ENCODE results near the gene ZNF648.
"Not testable (repeated sequence)": the region's sequence is repeated elsewhere in the genome, so short reads cannot be mapped to it uniquely, and the experiment has no call there.

ZNF648 gene, protein sequence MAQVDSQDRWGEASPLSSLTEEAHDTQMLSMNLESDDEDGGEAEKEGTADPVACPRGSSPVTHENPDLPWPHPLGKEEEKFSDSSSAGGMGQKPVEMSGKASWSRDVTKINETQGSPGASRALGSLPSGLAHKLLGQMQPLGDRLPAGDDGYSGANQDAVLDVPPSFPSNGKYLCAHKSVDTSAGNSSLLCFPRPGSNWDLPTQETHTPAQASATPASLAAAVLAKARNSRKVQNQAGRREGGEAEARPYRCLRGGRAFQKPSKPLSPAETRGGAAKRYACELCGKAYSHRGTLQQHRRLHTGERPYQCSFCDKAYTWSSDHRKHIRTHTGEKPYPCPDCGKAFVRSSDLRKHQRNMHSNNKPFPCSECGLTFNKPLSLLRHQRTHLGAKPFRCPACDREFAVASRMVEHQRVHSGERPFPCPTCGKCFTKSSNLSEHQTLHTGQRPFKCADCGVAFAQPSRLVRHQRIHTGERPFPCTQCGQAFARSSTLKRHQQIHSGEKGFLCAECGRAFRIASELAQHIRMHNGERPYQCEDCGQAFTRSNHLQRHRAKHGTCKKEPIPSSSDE

DNA sequence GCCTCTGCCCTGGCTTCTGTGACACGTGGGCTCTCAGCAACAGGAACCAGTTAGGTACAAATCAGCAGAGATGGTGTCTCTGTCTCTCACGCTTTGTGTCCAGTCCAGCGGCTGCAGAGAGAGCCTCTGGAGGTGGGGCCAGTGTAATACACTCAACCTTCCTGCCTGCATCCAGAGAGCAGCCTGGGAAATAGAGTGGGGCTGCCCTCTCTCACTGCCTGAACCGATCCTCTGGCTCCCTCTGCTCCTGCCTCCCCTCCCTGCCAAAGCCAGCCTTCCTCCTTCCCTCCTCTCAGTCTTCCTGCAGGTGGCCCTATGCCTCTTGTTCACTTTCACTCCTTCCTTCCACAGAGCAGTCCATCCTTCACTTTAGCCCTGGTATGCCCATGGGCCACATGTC, at the start of gene ZNF648:
TSS of gene ZNF648 (minus strand) at position 119 of the 400 bp plus-strand sequence. CDS start 3,702 bp downstream, outside the sequence.
- no peak for DNase-seq (ENCODE audit: low read depth, low spot score)

DNA sequence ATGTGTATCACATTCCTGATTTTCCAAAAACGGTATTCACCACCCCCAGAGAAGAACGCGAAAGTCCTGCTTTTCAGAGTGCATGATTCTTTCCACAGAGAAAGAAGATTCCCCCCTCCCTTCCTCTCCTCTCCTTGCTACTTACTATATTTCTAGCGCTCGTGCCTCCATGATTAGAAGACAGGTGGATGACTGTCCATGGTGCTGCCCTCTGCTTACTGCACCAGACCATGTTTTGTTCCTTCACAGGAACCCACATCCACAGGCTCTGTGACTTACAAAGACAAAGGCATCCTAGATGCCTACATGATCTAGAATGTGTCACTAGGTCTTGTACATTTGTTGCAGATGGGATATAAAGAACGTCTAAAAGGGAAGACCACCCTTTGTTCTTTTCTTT, 49.1 kb upstream of the ZNF648 start:
- no peak for DNase-seq (ENCODE audit: low read depth, low spot score)

DNA sequence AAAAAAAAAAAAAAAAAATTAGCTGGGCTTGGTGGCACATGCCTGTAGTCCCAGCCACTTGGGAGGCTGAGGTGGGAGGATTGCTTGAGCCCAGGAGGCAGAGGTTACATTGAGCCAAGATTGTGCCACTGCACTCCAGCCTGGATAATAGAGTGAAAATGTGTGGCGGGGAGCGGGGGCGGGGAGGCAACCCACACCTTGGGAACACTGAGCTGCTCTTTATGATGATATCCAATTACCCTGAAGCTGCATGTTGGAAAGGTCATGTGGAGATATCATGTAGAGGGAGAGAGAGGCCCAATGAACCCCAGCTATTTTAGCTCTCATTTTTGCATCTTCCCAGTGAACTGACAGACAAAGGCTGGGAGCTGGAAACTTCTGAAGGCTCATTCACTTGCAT, 48.3 kb upstream of the ZNF648 start:
- DNase-seq (ENCODE audit: low read depth, low spot score), result no peak

DNA sequence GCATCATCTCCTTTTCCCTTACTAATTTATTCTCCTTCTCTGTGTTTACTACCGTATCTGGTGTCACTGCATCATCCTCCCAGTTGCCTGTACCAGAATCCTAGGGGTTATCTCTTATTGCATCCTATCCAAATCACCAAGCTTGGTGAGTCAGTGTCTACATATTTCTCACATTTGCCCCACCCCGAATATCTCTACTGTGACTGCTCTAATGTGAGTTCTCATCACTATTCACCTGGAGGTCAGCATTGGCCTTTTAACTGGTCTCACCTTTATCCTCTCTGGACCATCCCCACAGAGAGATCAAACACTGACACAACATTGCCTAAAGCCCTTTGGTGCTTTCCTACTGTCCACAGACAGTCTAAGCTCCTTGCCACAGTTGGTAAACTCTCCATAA, 45.7 kb upstream of the ZNF648 start:
- DNase-seq (ENCODE audit: low read depth, low spot score), result no peak

DNA sequence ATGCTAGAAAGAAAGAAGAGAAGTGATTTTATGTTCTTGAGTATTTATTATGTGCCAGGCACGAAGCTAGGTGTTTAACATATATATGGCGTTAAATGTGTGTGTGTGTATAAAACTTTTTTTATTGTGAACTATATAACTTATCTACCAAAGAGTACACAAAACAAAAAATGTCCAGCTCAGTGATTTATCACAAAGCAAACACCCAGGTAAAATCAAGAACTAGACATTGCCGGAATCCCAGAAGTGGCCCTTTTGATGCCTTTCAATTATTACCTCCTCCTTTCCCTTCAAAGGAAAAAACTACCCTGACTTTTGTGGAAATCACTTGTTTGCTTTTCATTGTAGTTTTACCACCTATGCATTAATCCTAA, 40.5 kb upstream of the ZNF648 start:
- no peak for DNase-seq (ENCODE audit: low read depth, low spot score)

DNA sequence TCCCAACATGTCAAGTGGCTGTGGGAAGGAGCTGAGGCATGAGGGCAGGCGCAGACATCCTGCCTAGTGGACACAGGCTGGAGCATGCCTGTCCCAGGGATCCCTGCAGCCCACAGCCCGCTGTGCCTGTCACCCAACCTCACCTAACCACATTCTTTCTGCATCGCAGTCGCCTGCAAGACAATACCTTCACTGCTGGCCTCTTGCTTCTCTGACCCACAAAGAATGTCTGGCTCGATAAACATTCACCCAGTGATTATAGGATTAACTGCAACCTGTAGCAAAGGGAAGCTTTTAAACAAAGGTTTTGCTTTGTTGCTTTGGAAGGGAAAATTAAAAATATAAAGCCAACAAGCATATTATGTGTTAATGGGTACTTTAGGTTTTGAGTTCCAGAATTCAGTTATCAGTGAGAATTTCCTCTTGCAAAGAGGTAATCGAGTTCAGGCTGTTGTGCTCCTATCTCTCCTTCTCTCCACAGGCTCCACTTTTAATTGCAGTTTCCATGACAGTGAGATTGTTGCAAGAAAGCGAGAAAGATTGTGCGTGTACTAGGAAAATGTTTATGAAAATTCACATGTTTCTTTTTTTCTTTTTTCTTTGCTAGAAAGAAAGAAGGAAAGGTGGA, 40.0 kb upstream of the ZNF648 start:
- DNase-seq (ENCODE audit: low read depth, low spot score), result no peak

DNA sequence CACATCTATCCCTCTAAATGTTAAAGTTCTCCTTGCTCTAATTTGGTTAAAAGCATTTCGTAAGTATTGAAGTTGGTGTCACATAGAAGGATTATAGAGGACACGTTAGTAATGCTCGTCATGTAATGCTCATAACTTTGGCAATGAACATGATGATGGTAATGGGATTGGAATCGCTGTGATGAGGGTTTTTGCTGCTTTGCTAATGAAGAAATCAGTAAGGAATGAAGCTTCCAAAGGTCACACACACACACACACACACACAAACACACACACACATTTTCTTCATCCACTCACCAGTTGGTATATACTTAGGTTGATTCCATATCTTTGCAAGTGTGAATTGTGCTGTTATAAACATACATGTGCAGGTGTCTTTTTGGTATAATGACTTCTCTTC, 36.8 kb upstream of the ZNF648 start:
- DNase-seq (ENCODE audit: low read depth, low spot score), result no peak

DNA sequence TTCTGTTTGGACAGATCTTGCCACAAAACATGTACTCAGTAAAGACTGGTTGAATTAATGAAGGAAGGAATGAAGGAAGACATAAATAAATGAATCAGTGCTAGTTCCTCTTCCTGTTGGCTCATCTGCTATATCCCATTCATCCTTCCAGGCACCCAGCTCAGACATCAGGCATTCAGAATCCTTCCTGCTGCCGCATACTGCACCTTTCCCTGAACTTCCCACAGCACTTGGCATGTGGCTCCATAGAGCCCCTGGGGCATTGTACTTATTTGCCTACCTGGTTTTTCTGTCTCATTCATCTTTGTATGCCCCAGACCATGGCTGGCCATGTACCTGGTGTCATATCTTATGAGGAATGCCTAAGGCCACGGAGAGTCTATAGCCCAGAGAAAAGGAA, 34.4 kb upstream of the ZNF648 start:
- no peak for DNase-seq (ENCODE audit: low read depth, low spot score)

DNA sequence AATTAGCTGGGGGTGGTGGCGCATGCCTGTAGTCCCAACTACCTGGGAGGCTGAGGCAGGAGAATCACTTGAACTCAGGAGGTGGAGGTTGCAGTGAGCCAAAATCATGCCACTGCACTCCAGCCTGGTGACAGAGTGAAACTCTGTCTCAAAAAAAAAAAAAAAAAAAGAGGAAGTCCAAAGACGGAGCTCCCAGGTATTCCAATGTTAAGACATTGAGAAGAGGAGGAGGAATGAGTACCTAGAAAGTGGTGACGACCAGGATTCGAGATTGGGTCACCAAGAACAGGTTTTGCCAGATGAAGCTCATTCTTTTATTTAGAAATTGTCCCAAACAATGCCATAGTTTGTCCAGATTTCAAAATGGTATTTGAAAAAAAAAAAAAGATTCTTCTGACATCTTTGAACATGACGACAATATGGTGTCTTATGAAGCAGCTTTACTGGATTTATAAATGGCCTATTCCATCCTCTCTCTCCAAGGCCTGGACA, 33.0 kb upstream of the ZNF648 start:
- DNase-seq (ENCODE audit: low read depth, low spot score), result not testable (repeated sequence)

DNA sequence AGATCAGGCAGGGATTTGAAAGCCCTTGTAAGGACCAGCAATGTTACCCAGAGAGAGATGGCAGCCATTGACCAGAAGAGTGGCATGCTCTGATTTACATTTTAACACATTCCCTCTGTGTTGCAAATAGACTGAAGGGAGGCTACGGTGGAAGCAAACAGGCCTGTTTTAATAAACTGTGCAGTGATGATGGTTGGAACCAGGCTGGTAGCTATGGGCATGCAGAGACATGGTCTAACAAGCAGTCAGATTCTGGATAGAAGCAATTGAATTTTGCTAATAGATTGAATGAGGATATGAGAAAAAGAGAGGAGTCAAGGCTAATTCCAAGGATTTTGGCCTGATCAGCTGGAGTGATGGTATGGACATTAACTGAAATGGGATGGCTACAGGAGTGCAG, 32.3 kb upstream of the ZNF648 start:
- DNase-seq (ENCODE audit: low read depth, low spot score), result no peak

DNA sequence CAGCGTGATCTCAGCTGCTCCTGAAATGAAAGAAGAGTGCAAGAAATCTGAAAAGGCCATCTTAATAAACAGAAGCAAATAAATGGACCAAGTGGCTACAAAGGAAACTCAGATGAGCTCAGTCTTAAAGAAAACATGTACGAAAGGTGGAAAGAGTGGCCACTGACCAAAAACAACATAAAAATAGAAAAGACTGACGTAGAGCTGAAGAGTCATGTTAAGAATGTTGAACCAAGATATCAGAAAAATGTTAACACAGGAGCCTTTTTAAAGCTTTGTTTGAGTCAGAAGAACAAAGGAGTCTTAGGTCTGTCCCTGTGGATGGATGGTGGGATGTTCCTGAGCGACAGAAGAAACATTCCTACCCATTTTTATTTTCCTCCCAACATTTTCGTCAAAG, 30.8 kb upstream of the ZNF648 start:
- DNase-seq (ENCODE audit: low read depth, low spot score), result no peak

DNA sequence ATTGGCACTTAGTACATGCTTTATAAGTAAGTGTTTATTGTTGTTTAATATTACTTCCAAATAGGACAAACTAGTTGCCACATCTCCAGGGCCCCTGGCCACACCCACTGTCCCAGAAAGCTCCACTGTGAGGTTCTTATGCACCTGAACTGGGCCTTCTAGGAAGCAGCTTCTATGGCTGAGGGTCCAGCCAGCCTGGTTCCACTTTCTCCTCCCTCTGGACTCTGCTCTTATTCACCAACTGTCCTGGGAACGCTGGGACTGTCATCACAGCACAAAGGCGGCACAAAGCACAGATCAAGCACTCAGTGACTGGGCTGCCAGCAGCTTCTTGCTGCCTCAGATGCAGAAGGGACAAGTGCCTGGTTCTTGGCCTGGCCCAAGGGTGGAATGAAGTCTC, 29.6 kb upstream of the ZNF648 start:
- no peak for DNase-seq (ENCODE audit: low read depth, low spot score)

DNA sequence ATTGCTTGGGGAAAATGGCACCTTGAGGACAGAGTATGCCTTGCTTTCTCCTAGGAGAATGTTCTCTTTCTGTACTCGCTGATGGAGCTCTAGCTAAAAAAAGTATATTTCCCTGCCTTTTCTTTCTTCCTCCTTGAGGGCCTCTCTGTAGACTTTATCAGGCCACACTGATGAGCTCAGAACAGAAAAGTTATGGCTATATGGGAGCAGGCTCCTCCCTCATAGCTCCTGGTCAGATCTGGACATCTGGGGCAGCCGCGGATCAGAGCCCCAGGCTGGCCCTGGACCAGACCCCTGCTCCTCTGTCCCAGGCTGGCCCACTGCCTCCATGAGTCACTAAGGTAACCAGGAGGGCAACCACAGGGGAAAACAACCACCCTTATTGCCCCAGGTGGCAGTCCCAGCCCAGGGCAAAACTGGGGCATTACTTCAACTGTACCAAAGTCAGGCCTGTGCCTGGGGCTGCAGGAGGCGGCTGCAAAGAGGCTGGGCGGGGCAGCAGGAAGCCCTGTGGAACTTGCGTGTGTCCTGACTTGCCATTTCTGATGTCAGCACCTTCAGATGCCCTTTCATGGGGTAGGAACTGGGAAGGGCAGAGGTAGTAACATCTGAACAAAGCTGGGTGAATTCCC, 26.3 kb upstream of the ZNF648 start:
- no peak for DNase-seq (ENCODE audit: low read depth, low spot score)

DNA sequence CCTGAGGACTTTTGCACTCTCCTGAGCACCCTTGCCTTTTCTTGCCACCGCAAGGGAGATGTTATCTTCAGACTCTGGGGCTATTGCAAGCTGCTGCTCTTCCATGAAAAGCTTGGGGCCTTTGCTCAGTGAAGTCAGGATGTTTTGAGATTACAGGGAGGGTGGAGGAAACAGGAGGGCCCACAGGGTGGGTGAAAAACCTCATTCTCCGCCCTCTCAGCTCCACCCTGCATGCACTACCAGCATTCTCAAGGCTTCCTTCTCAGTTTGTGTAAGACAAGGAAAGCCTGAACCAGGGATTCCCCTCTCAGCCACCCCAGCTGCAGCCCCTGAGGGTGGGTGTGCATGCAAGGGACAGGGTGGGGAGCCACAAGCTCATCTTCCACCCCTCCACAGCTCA, 25.8 kb upstream of the ZNF648 start:
- DNase-seq (ENCODE audit: low read depth, low spot score), result no peak

DNA sequence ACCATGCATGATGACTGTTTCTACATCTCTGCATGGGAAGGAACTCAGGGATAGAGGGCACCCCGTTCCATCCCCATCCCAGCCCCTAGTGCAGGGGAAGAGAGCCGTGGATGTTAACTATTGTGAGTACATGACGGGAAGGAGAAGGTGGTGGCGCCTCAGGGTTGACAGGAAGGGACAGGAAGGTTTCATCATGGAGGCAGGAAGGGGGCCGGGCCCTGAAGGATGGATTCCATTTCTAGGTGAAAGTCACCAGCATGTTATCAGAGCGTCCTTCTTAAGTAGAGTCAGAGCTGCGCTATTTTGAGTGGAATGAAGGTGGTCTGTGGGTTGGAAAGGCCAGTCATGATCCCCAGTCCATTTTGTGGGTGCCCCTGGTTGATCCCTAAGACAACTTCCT, 25.1 kb upstream of the ZNF648 start:
- no peak for DNase-seq (ENCODE audit: low read depth, low spot score)

DNA sequence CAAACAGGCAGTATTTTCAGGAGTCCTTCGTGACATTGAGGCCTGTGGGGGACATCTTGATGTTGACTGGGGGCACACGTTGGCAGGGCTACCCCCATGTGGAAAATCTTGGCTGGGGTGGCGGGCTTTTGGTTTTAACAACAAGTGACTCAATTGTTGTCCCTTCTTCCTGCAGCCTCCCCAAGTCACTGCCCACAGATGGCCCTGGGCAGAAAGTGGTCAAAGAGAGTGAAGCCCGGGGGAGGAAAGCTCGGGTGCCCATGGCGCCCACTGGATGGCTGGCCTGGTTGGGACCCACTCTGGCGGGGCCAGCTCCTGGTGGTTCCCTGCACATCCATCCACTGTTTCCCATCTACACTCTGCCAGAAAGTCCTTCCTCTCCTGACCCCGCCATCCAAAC, 24.6 kb upstream of the ZNF648 start:
- DNase-seq (ENCODE audit: low read depth, low spot score), result no peak

DNA sequence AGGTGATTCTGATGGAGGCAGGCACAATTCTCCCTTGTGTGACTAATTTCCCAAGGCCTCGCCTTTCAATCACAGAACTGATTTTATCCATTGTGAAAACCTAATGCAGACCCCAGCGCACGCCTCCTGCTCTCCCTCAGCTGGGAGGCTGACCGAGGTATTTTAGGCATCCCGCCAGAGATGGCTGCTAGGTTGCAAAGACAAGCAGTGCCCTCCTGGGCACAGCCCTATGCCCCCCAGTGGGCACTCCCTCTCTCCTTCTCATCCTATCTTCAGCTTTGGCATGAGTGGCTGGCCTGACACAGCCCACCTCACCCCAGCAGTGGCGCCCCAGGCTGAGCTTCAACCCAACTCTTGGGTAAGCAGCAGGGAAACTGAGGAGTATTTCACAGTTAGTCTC, 24.2 kb upstream of the ZNF648 start:
- no peak for DNase-seq (ENCODE audit: low read depth, low spot score)

DNA sequence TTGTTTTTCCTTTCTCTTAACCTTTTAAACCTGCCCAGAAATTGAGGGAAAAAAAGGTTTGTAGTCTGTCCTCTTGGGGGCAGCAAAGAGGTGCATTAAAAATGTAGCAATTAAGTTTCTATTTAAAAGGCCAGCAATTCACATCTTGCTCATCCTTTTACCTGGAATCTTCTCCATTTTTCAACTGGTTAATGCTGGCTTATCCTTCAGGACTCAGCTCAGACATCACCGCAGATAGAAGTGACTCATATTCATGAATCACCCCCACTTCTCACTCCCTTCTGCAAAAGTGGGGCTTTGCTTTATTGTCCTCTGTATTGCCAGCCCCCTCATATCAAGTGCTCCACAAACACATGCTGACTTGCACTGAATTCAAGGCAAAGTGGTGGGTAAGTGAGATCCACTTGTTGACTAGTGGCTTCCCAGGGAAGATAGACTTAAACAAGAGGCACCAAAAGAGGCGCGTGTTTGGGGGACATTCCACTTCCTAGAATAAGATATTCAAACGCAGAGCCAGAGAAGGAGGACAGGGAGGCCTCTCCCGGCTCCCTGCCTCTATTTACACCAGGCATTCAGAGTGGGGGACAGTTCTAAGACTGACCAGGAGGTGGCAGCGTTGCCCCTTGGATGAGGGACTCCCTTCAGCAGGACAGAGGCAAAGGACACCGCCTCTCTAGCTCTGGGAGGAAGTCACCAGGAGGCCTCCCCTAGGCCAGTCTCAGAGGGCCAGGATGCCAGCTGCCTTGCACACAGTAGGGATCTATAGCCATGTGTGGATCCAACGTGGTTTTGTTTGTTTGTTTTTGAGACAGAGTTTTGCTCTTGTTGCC, 23.2 kb upstream of the ZNF648 start:
- peak; percentile 30 for DNase-seq (ENCODE audit: low read depth, low spot score)

DNA sequence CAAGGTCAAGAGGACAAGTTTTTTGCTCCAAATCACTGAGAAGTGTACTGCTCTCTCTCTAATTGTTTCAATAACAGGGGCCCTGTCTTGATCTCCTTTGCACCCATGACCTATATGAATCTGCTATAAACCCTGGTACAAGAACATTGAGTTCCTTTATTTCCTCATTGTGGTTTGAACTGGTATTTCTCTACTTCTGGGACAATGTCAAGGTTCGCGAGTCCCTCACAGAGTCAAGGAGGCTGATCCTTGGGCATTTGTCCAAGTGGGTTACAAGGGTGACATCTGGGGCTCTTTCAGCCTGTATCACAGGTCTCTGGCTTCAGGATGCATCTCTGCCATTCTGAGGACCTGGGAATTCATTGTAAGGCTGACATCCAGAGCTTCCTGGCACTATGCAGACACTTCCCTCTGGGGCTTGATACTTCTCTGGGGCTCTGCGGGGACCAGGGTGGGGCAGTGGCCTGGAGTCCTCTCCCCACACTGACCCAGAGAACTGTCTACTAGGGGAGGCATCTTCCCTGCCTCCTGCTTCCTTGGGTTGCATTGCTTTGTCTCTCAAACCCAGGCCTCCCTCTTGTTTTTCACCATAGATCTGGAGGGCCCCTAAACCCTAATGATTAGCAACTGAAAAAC, 22.5 kb upstream of the ZNF648 start:
- DNase-seq (ENCODE audit: low read depth, low spot score), result no peak

DNA sequence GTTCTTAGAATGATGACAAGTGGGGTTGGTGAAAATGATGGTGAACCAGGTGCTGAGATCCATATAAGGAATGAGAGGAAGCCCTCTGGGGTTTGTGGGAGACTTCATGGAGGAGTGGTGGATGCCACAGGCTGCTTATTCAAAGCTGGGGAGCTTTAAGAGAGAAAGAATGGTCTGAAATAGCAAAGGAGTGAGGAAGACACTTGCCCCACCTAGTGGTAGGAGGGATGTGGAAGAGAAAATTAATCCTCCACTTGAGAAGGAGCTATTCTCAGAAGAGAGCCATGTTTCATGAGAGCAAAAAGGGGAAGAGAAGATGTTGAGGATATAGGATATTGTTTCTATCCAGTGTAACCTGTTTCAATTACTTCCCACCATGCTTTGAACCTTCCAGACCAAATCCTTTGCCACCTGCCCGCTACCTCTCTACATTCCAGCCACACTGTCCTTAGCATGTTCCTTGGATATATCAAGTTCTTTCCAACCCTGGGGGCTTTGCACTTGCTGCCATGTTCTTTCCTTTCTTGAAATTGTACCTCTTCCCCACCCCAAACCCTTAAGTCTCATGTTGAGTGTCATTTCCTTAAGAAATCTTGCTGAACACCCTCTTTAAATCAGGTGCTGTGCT, 19.6 kb upstream of the ZNF648 start:
- DNase-seq (ENCODE audit: low read depth, low spot score), result no peak

DNA sequence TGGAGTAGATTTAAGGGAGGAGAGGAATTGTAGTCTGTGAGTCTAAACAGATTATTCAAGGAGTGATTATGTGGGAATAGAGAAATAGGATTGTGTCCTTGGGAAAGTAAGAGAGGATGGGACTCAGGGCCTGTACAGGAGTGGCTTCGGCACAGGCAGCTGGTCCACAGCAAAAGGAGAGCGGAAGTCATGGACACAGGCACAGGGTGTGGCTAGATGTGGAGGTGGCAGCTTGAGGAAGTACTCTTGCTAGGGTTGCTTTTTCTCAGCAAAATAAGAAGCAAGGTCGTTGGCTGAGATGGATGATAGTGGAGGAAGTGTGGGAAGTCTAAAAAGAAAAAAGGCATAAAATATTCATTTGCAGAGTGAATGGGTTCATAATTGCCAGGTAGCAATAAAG, 18.5 kb upstream of the ZNF648 start:
- DNase-seq (ENCODE audit: low read depth, low spot score), result no peak

Data from activated naive CD8-positive, alpha-beta T cell treated with anti-CD3 and anti-CD28 coated beads, Interleukin-2, amount 50 U/mL, for 16 hours (primary cell).